Upper lobe of left lung (tissue), 4 donors: Measurements from ENCODE around the gene TBC1D5.

ENCODE experiments used
- EP300 ChIP-seq, 4 donors: sonication (generic); formaldehyde crosslinking; IDR thresholded peaks; one replicate each; pipeline ENCODE4 v1.5.1; 2017; ENCODE audit warnings: antibody characterized with exemption in 4 of 4, control low read depth in 2 of 4
- POLR2A ChIP-seq, 4 donors: fragments of 450-650 bp; IDR thresholded peaks; one replicate each; pipeline ENCODE4 v1.5.1; 2016 to 2017; ENCODE audit warnings: antibody characterized with exemption in 4 of 4, mild to moderate bottlenecking in 2 of 4
- POLR2AphosphoS5 ChIP-seq, 2 donors: sonication (generic); formaldehyde crosslinking; IDR thresholded peaks; one replicate each; pipeline ENCODE4 v1.5.1; 2017; ENCODE audit warnings: antibody characterized with exemption in 2 of 2
- TF ChIP-seq, protein P1 (sequence below), 6 experiments: fragments of 450-650 bp in 4 of 6; fragments of 200-600 bp in 2 of 6; sonication (generic) in 2 of 6; IDR thresholded peaks; one replicate each; pipeline ENCODE4 v1.5.1; 2016 to 2019; ENCODE audit warnings: antibody characterized with exemption in 6 of 6

DNA sequence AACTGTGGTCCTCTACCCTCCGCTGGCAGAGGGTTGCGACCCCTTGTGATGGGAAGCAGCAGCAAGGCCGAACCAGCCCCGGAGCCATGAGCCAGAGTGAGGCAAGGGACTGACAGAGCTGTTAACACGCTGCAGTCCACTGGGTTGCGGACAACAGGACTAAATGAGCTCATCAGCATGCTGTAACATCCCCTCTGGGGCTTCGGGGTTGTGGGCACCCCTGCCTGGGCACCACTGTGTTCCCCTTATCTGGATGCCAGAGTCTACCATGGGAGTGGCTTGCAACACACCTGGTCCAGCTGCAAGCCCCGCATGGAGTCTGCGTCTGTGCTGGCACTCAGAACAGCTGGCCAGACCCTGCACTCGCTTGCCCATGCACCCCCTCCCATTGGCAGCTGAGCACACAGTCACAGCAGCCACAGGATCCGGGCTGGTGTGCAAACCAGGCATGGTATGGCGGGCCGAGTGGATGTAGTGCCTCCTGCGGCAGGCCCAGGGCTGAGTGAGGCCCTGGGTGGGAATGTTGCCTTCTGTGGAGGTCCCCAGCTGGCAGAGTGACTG is 453.5 kb downstream of the TBC1D5 start:
- no peak for TF ChIP-seq POLR2A (IDR thresholded peaks at IDR 0.05)
- TF ChIP-seq, protein P1, sequence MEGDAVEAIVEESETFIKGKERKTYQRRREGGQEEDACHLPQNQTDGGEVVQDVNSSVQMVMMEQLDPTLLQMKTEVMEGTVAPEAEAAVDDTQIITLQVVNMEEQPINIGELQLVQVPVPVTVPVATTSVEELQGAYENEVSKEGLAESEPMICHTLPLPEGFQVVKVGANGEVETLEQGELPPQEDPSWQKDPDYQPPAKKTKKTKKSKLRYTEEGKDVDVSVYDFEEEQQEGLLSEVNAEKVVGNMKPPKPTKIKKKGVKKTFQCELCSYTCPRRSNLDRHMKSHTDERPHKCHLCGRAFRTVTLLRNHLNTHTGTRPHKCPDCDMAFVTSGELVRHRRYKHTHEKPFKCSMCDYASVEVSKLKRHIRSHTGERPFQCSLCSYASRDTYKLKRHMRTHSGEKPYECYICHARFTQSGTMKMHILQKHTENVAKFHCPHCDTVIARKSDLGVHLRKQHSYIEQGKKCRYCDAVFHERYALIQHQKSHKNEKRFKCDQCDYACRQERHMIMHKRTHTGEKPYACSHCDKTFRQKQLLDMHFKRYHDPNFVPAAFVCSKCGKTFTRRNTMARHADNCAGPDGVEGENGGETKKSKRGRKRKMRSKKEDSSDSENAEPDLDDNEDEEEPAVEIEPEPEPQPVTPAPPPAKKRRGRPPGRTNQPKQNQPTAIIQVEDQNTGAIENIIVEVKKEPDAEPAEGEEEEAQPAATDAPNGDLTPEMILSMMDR (IDR thresholded peaks at IDR 0.05) = no peak
- TF ChIP-seq EP300 (IDR thresholded peaks at IDR 0.05) = no peak
- no peak for TF ChIP-seq POLR2AphosphoS5 (IDR thresholded peaks at IDR 0.05)
